IMR-90 (cell line): Measurements from ENCODE around the gene CDIP1.

ENCODE experiments used
- CHD1 ChIP-seq: IDR thresholded peaks from 2 replicates; pipeline ENCODE4 v1.6.1; 2012; ENCODE audit warnings: low read depth, low read length, improper control_type of control experiment
- MAFK ChIP-seq: IDR thresholded peaks from 2 replicates; pipeline ENCODE4 v1.6.1; 2012; ENCODE audit warnings: low read depth, low read length, improper control_type of control experiment
- MAZ ChIP-seq: IDR thresholded peaks from 2 replicates; pipeline ENCODE4 v1.6.1; 2012; ENCODE audit warnings: low read depth, mild to moderate bottlenecking, low read length, improper control_type of control experiment, moderate library complexity, borderline replicate concordance
- MXI1 ChIP-seq: IDR thresholded peaks from 2 replicates; pipeline ENCODE4 v1.6.1; 2012; ENCODE audit warnings: low read depth, mild to moderate bottlenecking, low read length, moderate library complexity, borderline replicate concordance
- NFE2L2 ChIP-seq: fragments of 150-350 bp; IDR thresholded peaks from 2 replicates; pipeline ENCODE4 v1.6.1; 2016; ENCODE audit warnings: low read depth, mild to moderate bottlenecking, low read length
- POLR2A ChIP-seq: IDR thresholded peaks from 2 replicates; pipeline ENCODE4 v1.6.1; 2012; ENCODE audit warnings: mild to moderate bottlenecking, low read depth, low read length
- RFX5 ChIP-seq: IDR thresholded peaks from 2 replicates; pipeline ENCODE4 v1.8.0; 2012; ENCODE audit warnings: low read depth, mild to moderate bottlenecking, low read length, moderate library complexity
- SMC3 ChIP-seq: fragments of 150-350 bp; IDR thresholded peaks from 2 replicates; pipeline ENCODE4 v1.6.1; 2016; ENCODE audit warnings: low read depth, mild to moderate bottlenecking, antibody characterized with exemption, low read length, moderate library complexity
- TF ChIP-seq, protein P1 (sequence below): conservative IDR thresholded peaks from 2 replicates; pipeline ENCODE4 v1.5.1; 2012; ENCODE audit warnings: mild to moderate bottlenecking, low read depth, low read length, improper control_type of control experiment
- TF ChIP-seq, protein P2 (sequence below): fragments of 150-350 bp; IDR thresholded peaks from 2 replicates; pipeline ENCODE4 v1.6.1; 2016; ENCODE audit warnings: low read depth, mild to moderate bottlenecking, low read length, moderate library complexity, borderline replicate concordance
- TF ChIP-seq, protein P3 (sequence below): fragments of 150-350 bp; IDR thresholded peaks from 2 replicates; pipeline ENCODE4 v1.6.1; 2017; ENCODE audit warnings: mild to moderate bottlenecking, antibody characterized with exemption, low read length, low read depth

DNA sequence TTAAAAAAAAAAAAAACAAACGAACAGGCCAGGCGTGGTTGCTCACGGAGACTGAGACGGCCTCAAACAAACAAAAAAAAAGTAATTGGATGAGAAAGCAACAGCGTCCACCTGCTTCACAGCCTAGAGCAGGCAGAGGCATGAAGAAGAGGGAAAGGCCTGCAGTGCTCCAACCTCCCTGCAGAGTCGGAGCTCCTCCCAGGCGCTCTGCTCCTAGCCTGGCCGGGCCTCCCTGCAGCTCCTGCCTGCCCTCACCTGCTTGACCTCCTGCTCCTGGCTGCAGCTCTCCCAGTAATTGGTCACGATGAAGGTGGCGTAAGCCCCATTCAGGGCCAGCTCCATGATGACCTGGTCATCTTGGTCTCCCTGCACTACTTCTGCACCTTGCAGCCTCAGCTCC lies 69.6 kb downstream of the CDIP1 start:
- TF ChIP-seq CHD1, result no peak
- TF ChIP-seq, protein P1, sequence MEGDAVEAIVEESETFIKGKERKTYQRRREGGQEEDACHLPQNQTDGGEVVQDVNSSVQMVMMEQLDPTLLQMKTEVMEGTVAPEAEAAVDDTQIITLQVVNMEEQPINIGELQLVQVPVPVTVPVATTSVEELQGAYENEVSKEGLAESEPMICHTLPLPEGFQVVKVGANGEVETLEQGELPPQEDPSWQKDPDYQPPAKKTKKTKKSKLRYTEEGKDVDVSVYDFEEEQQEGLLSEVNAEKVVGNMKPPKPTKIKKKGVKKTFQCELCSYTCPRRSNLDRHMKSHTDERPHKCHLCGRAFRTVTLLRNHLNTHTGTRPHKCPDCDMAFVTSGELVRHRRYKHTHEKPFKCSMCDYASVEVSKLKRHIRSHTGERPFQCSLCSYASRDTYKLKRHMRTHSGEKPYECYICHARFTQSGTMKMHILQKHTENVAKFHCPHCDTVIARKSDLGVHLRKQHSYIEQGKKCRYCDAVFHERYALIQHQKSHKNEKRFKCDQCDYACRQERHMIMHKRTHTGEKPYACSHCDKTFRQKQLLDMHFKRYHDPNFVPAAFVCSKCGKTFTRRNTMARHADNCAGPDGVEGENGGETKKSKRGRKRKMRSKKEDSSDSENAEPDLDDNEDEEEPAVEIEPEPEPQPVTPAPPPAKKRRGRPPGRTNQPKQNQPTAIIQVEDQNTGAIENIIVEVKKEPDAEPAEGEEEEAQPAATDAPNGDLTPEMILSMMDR, result no peak
- no peak for TF ChIP-seq POLR2A
- TF ChIP-seq NFE2L2, result no peak
- no peak for TF ChIP-seq MXI1
- TF ChIP-seq, protein P2, sequence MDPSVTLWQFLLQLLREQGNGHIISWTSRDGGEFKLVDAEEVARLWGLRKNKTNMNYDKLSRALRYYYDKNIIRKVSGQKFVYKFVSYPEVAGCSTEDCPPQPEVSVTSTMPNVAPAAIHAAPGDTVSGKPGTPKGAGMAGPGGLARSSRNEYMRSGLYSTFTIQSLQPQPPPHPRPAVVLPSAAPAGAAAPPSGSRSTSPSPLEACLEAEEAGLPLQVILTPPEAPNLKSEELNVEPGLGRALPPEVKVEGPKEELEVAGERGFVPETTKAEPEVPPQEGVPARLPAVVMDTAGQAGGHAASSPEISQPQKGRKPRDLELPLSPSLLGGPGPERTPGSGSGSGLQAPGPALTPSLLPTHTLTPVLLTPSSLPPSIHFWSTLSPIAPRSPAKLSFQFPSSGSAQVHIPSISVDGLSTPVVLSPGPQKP, result no peak
- TF ChIP-seq MAFK, result no peak
- TF ChIP-seq, protein P3, sequence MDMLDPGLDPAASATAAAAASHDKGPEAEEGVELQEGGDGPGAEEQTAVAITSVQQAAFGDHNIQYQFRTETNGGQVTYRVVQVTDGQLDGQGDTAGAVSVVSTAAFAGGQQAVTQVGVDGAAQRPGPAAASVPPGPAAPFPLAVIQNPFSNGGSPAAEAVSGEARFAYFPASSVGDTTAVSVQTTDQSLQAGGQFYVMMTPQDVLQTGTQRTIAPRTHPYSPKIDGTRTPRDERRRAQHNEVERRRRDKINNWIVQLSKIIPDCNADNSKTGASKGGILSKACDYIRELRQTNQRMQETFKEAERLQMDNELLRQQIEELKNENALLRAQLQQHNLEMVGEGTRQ, result no peak
- TF ChIP-seq SMC3, result no peak
- no peak for TF ChIP-seq MAZ
- no peak for TF ChIP-seq RFX5
